ENCODE data around the gene CAPSL. TPM values are rescaled to one million over a fixed set of nuclear protein-coding genes. Genes with fewer than 3 reads are reported as not detected.
A peak's percentile ranks its signal among the peaks of the same experiment; 100 is the strongest.
"Not testable (repeated sequence)": the region's sequence is repeated elsewhere in the genome, so short reads cannot be mapped to it uniquely, and the experiment has no call there.

CAPSL gene
- polyA plus RNA-seq (ENCODE audit: insufficient read length in 4 of 4), result 1 to 10 TPM; 5.1 to 7.4 (median 6.1) TPM

- peak in 3 of 4 donors; percentile 81 to 92 (median 81) for DNase-seq (ENCODE audit: low read depth in 4 of 4, low spot score in 2 of 4)
Observed at GRCh38 chr5:35938568-35939227, at the start of gene CAPSL. Gene CAPSL (minus strand): TSS chr5:35938622. CDS start chr5:35921120, 17,502 bp downstream.

DNA sequence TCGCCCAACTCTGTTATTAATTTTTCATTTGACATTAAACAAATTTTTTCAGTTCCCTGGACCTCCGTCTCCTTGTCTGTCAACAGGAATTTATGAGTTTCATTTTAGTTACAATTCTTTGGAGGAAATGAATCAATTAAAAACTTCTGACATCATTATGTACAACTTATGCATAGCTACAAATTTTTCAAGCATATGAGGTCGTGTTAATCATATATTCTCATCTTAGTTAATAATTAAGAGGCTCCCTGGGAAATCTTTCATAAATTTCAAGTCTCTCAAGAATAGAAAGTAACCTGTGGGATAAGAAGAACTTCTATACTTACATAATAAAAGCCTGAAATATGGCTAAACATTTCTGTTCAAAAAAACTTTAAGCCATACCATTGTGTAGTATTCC, 49.4 kb upstream of the CAPSL start:
- DNase-seq (ENCODE audit: low read depth in 4 of 4, low spot score in 2 of 4), result no peak

- DNase-seq (ENCODE audit: low read depth in 4 of 4, low spot score in 2 of 4), result no peak
Observed at GRCh38 chr5:35979715-35980114, 41.3 kb upstream of the CAPSL start.

DNA sequence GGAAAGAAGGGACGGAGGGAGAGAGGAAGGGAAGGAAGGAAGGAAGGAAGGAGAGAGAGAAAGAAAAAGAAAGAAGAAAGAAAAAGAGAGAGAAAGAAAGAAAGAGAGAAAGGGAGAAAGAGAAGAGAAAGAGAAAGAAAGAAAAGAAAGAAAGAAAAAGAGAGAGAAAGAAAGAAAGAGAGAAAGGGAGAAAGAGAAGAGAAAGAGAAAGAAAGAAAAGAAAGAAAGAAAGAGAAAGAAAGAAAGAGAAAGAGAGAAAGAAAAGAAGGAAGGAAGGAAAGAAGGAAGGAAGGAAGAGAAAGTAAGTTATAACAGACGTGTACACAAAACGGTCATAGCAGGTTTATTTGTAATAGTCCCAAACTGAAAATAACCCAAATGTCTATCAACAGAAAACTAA, 38.4 kb upstream of the CAPSL start:
- DNase-seq (ENCODE audit: low read depth in 4 of 4, low spot score in 2 of 4), result not testable (repeated sequence)

GRCh38 chr5:35974570-35974969, 36.1 kb upstream of the CAPSL start:
- no peak for DNase-seq (ENCODE audit: low read depth in 4 of 4, low spot score in 2 of 4)

GRCh38 chr5:35971878-35972210, 33.4 kb upstream of the CAPSL start:
- DNase-seq (ENCODE audit: low read depth in 4 of 4, low spot score in 2 of 4), result no peak

- DNase-seq (ENCODE audit: low read depth in 4 of 4, low spot score in 2 of 4), result no peak
Observed at GRCh38 chr5:35971186-35971877, 32.9 kb upstream of the CAPSL start.

DNA sequence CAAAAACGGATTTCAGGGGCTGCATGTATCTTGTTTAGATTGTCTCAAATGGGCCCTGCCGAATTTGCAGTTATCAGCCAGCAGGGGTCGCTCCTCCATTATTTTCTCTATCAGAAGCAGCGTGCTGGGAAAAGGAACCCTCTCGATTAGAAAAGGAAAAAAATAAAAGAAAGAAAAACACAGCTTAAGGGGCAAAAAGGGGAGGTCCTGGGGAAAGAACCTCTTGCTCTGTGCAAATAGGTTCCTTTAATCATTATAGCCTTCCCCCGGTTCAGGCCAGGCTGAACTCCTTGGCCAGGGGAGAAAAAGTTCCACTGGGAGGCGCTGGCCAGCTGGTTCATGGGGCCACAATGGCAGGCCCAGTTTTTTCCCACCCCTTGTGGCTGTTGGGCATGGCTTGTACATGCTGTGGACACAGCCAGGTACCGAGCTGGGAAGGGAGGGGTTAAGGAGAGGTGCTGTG, 25.0 kb upstream of the CAPSL start:
- DNase-seq (ENCODE audit: low read depth in 4 of 4, low spot score in 2 of 4), result no peak

- no peak for DNase-seq (ENCODE audit: low read depth in 4 of 4, low spot score in 2 of 4)
Observed at GRCh38 chr5:35960328-35960727, 21.9 kb upstream of the CAPSL start.

GRCh38 chr5:35956429-35956828, 18.0 kb upstream of the CAPSL start:
- no peak for DNase-seq (ENCODE audit: low read depth in 4 of 4, low spot score in 2 of 4)

DNA sequence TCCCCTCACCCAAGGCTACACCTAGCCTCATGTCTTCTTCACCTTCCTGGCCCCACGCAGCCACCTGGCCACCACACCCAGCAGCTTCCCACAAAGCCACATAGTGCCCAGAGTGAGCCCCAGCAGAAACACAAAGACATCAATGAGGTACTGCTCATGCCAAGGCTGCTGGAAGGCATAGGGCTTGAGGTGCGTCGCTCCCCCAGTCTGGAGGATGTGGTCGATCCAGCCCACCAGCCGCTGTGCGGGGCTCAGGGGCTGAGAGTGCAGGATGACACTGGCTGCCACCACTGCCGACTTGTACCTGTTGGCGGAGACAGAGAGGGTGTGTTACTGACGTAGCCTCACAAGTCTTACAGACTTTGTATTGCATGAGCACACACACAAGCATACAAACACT, 15.8 kb upstream of the CAPSL start:
- DNase-seq (ENCODE audit: low read depth in 4 of 4, low spot score in 2 of 4), result no peak

- DNase-seq (ENCODE audit: low read depth in 4 of 4, low spot score in 2 of 4), result no peak
Observed at GRCh38 chr5:35947085-35947484, 8.7 kb upstream of the CAPSL start.

GRCh38 chr5:35939639-35940038, 1.2 kb upstream of the CAPSL start:
- no peak for DNase-seq (ENCODE audit: low read depth in 4 of 4, low spot score in 2 of 4)

- peak in 2 of 4 donors; percentile 51 to 71 for DNase-seq (ENCODE audit: low read depth in 4 of 4, low spot score in 2 of 4)
Observed at GRCh38 chr5:35926389-35927051, 11.9 kb downstream of the CAPSL start.

DNA sequence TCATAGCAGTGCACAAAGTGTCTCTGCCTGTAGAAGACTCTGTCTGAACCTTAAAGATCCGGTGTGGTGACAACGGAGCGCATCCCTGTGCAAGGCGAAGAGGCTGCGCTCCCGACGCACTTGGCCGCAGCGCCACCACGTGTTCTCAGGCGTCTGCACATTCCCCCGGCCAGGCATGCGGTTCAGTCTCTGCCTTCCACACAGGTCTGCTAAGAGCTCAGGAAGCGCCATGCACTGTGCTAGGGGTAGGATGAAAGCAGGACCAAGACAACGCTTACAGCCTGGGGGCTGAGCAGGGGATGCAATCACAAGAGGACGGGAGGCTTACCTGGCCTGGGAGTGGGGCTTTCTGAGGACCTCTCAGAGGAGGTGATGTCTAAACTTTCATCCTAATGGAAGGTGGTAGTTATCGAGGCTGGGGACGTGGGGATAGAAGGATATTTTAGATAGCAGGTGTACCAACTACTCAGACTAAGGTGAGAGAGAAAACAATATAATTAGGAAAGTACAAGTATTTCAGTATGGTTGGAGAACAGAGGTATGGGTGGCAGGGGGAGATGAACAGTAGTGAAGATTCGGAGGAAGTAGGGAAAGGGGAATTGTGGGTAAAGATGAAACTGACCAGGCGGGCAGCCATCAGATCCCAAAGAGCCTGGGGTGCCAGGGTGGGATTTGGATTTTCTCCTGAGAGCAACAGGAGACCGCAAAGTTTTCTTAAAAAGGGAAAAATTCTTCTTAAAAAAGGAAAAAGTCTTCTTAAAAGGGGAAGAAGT, 13.3 kb downstream of the CAPSL start:
- DNase-seq (ENCODE audit: low read depth in 4 of 4, low spot score in 2 of 4), result peak in 2 of 4 donors; percentile 49

DNA sequence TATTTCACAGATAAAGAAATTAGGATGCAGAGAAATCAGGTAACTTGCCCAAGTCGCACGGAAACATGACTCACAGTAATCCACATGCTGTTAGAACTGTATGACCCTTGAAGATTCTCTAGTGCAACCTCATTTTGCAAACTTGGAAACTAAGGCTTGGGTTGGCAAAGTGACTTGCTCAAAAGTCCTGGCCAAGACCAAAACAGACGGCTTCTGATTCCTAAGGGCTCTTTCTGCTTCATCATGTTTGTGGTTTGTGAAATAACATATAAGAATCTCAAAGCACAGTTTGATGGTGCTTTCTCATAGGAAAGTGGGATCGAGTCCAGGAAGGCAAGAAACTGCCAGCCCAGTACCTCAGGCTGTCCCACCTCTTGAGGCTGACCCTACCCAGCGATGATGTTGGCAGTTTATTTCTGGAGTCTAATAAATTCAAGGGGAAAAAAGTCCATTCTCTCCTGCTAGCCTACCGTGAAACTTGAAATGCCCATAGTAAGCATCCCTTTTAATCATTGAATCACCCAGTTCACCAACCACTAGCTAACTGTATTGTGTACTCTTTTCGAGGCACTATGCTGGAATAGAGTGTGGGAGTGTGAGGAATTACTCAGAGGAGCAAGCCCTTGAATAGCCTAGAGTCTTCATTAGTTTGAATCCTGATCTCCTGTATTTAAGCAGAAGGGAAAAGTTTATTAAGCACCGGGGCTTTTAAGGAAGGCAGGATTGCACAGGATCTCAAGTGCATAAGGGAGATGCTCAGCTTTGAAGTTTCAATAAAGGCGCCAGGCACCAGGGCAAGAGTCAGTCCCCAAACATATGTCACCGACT, 14.1 kb downstream of the CAPSL start:
- no peak for DNase-seq (ENCODE audit: low read depth in 4 of 4, low spot score in 2 of 4)

DNA sequence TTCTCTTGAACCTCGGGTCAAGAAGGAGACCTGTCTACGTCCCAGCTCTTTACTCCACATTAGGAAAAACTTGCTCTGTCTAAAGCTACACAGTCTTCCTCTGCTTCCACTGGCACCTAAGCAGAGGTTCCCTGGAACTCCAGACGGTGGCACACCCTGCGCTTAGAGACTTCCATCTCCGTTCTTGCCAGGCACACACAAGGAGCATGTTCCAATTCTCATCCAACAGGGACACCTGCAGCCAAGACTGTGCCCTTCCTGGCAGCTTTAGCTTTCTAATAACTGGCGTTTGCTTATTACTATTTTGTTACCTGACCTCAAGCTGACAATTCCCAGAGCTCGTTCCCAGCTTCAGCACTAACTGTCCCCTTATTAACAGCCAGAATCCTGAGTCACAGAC, 16.0 kb downstream of the CAPSL start:
- no peak for DNase-seq (ENCODE audit: low read depth in 4 of 4, low spot score in 2 of 4)

DNA sequence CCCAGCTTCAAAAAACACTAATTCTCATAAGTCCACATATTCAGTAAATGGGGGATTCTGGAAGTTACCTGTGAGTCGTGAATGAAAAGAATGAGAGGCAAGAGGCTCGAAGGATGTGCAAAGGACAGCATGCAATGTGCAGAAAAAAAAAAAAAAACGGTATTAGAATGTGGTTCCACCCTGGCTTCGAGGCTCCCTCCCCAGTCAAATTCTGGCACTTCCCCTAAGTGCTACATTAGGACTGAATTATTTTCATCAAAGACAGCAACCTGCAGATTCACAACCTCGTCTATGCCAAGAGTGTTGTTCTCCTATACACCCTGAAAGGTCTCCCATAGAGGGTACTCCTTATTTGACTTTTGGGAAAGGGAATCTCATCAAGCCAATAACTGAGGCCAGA, 16.5 kb downstream of the CAPSL start:
- no peak for DNase-seq (ENCODE audit: low read depth in 4 of 4, low spot score in 2 of 4)

DNA sequence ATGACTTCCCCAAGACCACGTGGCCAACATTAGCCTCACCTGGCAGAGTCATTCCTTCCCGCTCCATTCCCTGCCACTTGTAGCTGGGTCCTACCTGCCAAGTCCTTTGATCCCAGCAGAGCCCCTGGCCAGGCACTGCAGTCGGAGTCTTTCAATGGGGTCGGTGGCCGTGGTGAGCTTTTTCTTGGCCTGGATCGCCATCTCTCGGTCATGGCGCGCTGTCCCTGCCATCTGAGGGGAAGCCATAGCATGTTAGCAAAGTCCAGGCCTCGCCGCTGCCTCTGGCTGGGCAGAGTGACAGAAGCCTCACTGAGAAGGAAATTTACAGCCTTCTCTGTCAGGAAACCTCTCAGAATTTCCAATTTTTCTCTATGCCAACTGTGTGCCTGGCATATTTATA, 17.5 kb downstream of the CAPSL start:
- DNase-seq (ENCODE audit: low read depth in 4 of 4, low spot score in 2 of 4), result no peak

DNA sequence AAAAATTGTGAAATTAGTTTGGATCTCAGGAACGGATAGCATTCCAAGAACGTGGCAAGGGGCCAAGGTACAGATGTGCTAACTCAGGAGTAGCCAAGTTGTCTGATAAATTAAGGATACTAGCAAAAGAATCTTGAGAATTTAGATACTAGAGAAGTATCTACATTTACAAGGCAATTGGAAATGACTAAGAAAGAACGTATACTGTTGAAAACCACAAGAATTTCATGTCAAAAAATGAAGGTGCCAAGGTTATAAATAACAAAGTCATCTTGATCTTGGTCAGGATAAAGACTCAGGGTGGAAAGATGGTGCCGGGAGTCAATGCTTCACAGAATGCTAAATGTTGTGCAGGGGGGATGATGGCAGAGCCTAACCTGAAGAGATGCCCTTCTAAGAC, 19.2 kb downstream of the CAPSL start:
- DNase-seq (ENCODE audit: low read depth in 4 of 4, low spot score in 2 of 4), result no peak
